Mesodermal cell (in vitro differentiated cells): Measurements from ENCODE around the gene RBM38. TPM values are rescaled to one million over a fixed set of nuclear protein-coding genes. Genes with fewer than 3 reads are reported as not detected.
"Not testable (repeated sequence)": the region's sequence is repeated elsewhere in the genome, so short reads cannot be mapped to it uniquely, and the experiment has no call there.

Source experiments
- H3K27ac ChIP-seq: 2 replicates; pipeline ENCODE4 v1.7.0; 2013; ENCODE audit warnings: mild to moderate bottlenecking, low read depth, low read length, moderate library complexity; ENCODE audit not compliant: severe bottlenecking
- H3K36me3 ChIP-seq: 2 replicates; pipeline ENCODE4 v1.7.1; 2013; ENCODE audit warnings: mild to moderate bottlenecking, low read length, moderate library complexity; ENCODE audit not compliant: control insufficient read depth, insufficient read depth
- H3K4me1 ChIP-seq: one replicate; pipeline ENCODE4 v1.7.1; 2013; ENCODE audit warnings: mild to moderate bottlenecking, low read length; ENCODE audit not compliant: insufficient read depth, control insufficient read depth, poor library complexity, severe bottlenecking
- H3K4me3 ChIP-seq: 2 replicates; pipeline ENCODE4 v1.7.0; 2013; ENCODE audit warnings: low read length, control low read depth, mild to moderate bottlenecking; ENCODE audit not compliant: insufficient read depth, poor library complexity, severe bottlenecking; ENCODE audit errors: extremely low read depth
- H3K9me3 ChIP-seq: 2 replicates; pipeline ENCODE4 v1.7.1; 2013; ENCODE audit warnings: mild to moderate bottlenecking, low read length, moderate library complexity; ENCODE audit not compliant: control insufficient read depth
- WGBS, 2 experiments: methylation state at CpG; one replicate each; pipeline ENCODE4 v1.1.5; 2013; ENCODE audit warnings: missing lambda C conversion rate in 2 of 2; ENCODE audit not compliant: insufficient coverage in 2 of 2; 5-methylcytosine and 5-hydroxymethylcytosine counted together
- polyA plus RNA-seq, 2 experiments: library from polyadenylated mRNA; stranded (reverse); fragments of 50-300 nt; gene quantifications; one replicate each; pipeline ENCODE4 v1.2.3, GENCODE V29; 2013

Gene RBM38
- polyA plus RNA-seq (2013, experiment 1 of 2), result 41.9 TPM
- polyA plus RNA-seq (2013, experiment 2 of 2), result 32.7 TPM

DNA sequence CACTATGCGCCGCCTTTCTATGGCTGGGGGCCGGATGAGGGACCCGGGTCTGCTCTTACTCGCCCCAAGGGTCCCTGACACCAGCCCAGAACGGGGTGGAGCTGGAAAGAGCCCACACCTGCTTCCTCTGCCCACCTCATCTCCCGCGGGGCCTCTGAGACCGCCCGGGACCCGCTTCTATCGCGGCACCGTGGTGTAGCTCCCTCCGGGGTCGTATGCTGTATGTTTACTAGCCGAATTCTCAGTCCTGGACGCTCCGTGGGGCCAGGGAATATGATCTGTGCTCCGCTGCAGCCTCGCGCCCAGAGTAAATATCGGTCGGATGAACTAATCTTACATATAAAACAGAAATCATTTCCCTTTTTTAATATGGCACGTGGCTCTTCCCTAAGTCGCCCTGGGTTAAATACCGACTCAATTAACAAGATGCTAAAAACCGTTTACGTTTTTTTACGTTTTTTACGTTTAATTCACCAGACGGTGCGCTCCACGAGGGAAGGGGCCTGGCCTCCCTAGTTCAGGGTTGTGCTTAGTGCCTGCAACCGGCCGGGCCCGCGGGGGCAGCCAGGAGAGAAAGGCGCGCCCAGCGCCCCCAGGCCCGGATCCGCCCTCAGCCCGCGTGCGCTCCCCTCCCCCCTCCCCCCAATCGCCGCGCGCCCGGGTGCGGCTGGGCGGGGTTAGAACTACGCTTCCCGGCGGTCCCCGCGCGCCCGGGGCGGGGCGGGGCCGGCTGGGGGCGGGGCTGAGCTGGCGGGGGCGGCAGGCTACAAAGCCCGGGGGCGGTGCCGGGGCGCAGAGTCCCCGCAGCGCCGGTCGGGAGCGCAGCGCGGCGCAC lies at the start of gene RBM38:
Gene RBM38, plus strand, starts transcription at position 793 of the 835 bp plus-strand sequence. CDS start 186 bp downstream, outside the sequence.
- Histone ChIP-seq H3K4me3 (peak within 1 kb of the TSS; percentile 55), H3K9me3 (no peaks in the 10 kb centered on the region), H3K27ac (peak within 1 kb of the TSS; percentile 10), H3K36me3 (peaks cover 32% of the 10 kb centered on the region), H3K4me1 (peaks cover 34% of the 10 kb centered on the region)
- WGBS, 2 experiments, result 17 to 19% methylated on average over 54 to 57 of the region's 78 CpGs

DNA sequence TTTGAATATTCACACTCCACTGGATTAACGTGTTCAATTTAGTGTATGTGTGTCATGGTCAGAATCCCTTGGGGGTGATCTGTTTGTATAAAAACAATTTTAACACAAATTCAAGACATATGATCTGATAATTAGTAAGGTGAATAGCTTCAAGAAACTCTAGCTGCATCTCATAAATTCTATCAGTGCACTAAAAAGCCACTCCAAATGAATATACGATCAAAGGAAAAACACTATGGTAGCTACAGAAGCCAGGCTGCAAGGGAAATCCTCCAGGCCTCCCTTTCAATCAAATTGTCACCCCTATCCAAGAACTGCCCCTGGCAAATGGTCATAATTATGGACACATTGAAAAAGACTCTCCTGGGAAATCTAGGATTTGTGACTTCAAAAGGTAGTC lies 49.5 kb upstream of the RBM38 start:
- H3K4me3 ChIP-seq, result no peak overlapping the region
- WGBS, 2 experiments, result 89 to 100% methylated on average over 1 of the region's 2 CpGs
- no peaks in the 10 kb centered on the region for H3K9me3 ChIP-seq
- H3K4me1 ChIP-seq, result no peaks in the 10 kb centered on the region
- H3K27ac ChIP-seq, result no peak overlapping the region
- no peaks in the 10 kb centered on the region for H3K36me3 ChIP-seq

DNA sequence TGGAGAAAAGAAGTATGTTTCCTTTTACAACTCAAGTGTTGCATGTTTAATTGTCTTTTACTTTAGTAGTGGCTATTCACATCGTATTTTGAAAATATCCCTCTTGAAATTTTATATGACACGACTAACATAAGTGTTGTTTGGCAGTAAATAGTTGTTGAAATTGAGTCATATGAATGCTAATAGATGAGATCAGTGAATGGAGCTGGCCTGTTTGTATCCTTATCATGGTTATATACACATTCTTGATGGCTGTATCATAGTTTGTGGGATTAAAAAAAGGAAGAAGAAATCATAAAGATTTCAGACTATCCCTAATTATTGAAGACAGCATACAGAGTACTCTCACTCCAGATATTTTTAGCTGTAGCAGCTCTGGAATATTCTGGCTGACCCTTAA lies 48.4 kb upstream of the RBM38 start:
- WGBS, 2 experiments, result 100% methylated on average over 1 of the region's 2 CpGs; no CpG with 5 or more reads in 1 of the 2 experiments
- Histone ChIP-seq H3K27ac (no peak overlapping the region), H3K36me3 (no peaks in the 10 kb centered on the region)

DNA sequence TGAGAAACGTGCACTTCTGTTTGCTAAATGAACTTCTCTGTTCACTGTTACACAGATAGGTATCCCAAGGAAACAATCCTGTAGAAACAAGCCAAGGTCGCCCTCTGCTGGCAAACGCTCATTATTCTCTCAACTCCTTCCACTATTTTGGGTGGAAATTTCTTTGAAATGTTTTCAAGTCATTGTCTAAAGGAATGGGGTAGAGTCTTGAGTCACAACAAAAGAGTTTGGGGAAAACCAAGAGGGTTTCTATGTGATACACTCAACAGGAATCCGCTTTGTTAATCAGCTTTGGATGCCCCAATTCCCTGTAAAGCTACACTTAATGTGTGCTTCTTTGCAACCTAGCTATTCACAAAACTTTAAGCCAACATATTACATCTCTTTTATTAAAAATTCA lies 44.7 kb upstream of the RBM38 start:
- no peaks in the 10 kb centered on the region for H3K36me3 ChIP-seq
- H3K4me1 ChIP-seq, result no peaks in the 10 kb centered on the region
- 0% methylated on average over 1 of the region's 4 CpGs; no CpG with 5 or more reads in 1 of the 2 experiments for WGBS, 2 experiments
- H3K27ac ChIP-seq, result no peak overlapping the region
- H3K4me3 ChIP-seq, result no peak overlapping the region
- no peaks in the 10 kb centered on the region for H3K9me3 ChIP-seq

More for the DNA sequence above, 48.4 kb upstream of the RBM38 start:
- Histone ChIP-seq H3K4me1 (no peaks in the 10 kb centered on the region), H3K4me3 (no peak overlapping the region), H3K9me3 (no peaks in the 10 kb centered on the region)

DNA sequence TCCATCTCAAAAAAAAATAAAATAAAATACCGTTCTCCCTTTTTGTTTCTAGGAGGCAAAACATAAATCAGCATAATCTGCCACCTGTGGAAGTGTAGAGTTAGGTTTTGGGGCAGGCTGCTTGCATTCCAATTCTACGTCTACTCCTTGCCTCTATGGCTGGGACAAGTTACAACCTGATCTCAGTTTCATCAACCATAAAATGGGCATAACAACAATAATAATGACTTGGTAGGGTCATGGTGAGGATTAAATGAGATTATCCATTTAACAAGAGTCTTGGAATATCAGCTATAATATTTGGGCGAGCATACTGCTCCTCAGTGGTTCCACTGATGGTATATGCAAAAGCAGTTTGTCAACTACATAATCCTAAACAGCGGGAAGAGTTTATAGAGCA lies 43.8 kb upstream of the RBM38 start:
- no peak overlapping the region for H3K27ac ChIP-seq
- peaks cover 4% of the 10 kb centered on the region for H3K36me3 ChIP-seq
- peaks cover 7% of the 10 kb centered on the region for H3K4me1 ChIP-seq
- H3K9me3 ChIP-seq, result no peaks in the 10 kb centered on the region
- no peak overlapping the region for H3K4me3 ChIP-seq
- WGBS, 2 experiments, result 82% methylated on average over 2 of the region's 4 CpGs; no CpG with 5 or more reads in 1 of the 2 experiments

DNA sequence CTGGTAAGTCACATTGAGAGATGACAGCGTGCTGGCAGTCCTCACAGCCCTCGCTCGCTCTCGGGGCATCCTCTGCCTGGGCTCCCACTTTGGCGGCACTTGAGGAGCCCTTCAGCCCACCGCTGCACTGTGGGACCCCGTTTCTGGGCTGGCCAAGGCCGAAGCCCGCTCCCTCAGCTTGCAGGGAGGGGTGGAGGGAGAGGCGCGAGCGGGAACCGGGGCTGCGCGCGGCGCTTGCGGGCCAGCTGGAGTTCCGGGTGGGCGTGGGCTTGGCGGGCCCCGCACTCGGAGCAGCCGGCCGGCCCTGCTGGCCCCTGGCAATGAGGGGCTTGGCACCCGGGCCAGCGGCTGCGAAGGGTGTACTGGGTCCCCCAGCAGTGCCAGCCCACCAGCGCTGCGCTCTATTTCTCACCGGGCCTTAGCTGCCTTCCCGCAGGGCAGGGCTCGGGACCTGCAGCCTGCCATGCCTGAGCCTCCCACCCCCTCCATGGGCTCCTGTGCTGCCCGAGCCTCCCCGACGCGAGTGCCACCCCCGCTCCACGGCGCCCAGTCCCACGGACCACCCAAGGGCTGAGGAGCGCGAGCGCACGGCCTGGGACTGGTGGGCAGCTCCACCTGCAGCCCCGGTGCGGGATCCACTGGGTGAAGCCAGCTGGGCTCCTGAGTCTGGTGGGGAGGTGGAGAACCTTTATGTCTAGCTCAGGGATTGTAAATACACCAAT lies 42.8 kb upstream of the RBM38 start:
- peaks cover 11% of the 10 kb centered on the region for H3K4me1 ChIP-seq
- H3K27ac ChIP-seq, H3K4me3 ChIP-seq, H3K9me3 ChIP-seq: not testable (repeated sequence)
- 98 to 100% methylated on average over 3 to 28 of the region's 47 CpGs for whole genome bisulfite sequencing, 2 experiments
- peaks cover 14% of the 10 kb centered on the region for H3K36me3 ChIP-seq

DNA sequence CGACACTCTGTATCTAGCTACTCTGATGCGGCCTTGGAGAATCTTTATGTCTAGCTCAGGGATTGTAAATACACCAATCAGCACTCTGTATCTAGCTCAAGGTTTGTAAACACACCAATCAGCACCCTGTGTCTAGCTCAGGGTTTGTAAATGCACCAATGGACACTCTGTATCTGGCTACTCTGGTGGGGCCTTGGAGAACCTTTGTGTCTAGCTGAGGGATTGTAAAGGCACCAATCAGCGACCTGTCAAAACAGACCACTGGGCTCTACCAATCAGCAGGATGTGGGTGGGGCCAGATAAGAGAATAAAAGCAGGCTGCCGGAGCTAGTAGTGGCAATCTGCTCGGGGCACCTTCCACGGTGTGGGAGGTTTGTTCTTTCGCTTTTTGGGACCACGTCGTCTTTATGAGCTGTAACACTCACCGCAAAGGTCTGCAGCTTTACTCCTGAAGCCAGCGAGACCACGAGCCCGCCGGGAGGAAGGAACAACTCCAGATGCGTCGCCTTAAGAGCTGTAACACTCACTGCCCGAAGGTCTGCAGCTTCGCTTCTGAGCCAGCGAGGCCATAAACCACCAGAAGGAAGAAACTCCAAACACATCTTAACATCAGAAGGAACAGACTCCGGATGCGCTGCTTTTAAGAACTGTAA lies 42.1 kb upstream of the RBM38 start:
- H3K36me3 ChIP-seq, result peaks cover 21% of the 10 kb centered on the region
- H3K27ac ChIP-seq, H3K4me3 ChIP-seq, H3K9me3 ChIP-seq: not testable (repeated sequence)
- peaks cover 11% of the 10 kb centered on the region for H3K4me1 ChIP-seq
- 91 to 93% methylated on average over 18 of the region's 21 CpGs for WGBS, 2 experiments

DNA sequence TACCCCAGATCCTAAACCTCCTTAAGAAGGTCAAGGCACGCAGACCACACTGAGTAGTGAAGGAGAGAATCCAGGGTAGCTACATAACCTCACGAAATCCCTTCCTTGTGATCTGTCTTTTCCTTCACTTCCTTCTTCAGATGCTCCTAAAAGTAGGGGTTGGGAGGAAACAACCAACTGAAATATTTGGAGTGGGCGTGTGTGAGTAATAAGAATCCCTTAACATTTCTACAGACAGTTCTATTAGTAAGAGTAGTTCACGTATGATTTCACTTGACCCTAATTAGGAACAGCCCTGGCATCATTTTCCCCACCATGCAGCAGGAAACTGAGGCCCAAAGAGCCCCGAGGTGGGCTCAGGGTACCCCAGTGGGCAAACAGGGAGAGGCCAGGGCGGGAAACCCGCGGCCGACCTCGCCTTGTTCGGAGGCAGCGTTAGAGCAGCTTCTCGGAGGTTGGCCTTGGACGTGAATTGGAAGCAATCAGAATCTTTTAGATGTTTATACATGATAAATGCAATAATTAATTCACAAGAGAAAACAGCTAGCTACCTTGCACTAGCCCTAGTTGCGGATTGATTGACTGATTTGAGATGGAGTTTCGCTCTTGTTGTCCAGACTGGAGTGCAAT lies 41.0 kb upstream of the RBM38 start:
- peaks cover 11% of the 10 kb centered on the region for H3K4me1 ChIP-seq
- peaks cover 31% of the 10 kb centered on the region for H3K36me3 ChIP-seq
- WGBS, 2 experiments, result 95 to 99% methylated on average over 7 to 10 of the region's 16 CpGs
- no peak overlapping the region for H3K4me3 ChIP-seq
- H3K9me3 ChIP-seq, result no peaks in the 10 kb centered on the region
- H3K27ac ChIP-seq, result no peak overlapping the region

- Histone ChIP-seq H3K4me1 (peaks cover 11% of the 10 kb centered on the region), H3K27ac (peak overlapping the region; percentile 80), H3K4me3 (peak overlapping the region; percentile 92), H3K36me3 (peaks cover 31% of the 10 kb centered on the region)
- WGBS, 2 experiments, result 0% methylated on average over 2 of the region's 24 CpGs
- H3K9me3 ChIP-seq, result not testable (repeated sequence)
These were observed 40.5 kb upstream of the RBM38 start for GRCh38 chr20:57350726-57351041.

DNA sequence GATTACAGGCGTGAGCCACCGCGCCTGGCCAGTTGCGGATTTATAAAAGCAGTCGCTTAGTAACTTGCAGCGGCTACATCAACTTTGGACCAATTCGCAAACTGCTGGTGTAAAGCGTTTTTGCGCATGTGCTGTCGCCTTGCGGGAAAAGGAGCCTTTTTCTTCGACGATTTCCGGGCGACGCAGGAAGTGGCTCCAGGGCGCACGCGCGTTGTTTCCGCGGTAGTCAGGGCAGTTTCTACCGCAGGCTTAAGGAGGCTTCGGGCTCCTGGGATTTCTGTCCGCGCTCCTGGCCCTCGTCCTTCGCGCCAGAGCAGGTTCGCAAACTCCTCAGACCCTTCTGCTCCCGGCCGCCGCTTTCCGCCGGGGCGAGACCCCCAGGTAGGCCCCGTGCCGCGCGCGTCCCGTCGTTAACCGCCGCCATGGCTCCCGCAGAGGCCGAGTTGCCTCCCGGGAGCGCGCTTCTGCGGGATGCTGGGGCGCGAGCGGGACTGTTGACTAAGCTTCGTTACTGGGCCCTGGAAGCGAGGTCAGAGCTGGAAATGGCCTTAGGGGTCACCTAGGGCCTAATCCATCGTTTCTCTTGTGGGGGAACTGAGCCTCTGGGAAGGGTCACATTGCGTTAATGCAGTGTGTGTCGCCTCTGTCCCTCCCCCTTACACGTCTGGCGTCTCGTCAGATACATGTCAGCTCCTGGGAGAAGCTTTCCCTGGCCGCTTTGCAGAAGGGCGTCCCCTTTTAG lies 40.0 kb upstream of the RBM38 start, which contains the start of gene RAE1:
Gene RAE1, plus strand, starts transcription at position 214 of the 742 bp plus-strand sequence. CDS start 2,784 bp downstream, outside the sequence.
- no peaks in the 10 kb centered on the region for H3K9me3 ChIP-seq
- 0 to 1% methylated on average over 62 to 63 of the region's 64 CpGs for WGBS, 2 experiments
- H3K27ac ChIP-seq, result peak within 1 kb of the TSS; percentile 80

More for the DNA sequence above, 40.0 kb upstream of the RBM38 start, which contains the start of gene RAE1:
- Histone ChIP-seq H3K4me1 (peaks cover 11% of the 10 kb centered on the region), H3K36me3 (peaks cover 31% of the 10 kb centered on the region), H3K4me3 (peak within 1 kb of the TSS; percentile 92)
